Measurements from ENCODE around the gene ZNF385A.

- TF ChIP-seq, protein P1, sequence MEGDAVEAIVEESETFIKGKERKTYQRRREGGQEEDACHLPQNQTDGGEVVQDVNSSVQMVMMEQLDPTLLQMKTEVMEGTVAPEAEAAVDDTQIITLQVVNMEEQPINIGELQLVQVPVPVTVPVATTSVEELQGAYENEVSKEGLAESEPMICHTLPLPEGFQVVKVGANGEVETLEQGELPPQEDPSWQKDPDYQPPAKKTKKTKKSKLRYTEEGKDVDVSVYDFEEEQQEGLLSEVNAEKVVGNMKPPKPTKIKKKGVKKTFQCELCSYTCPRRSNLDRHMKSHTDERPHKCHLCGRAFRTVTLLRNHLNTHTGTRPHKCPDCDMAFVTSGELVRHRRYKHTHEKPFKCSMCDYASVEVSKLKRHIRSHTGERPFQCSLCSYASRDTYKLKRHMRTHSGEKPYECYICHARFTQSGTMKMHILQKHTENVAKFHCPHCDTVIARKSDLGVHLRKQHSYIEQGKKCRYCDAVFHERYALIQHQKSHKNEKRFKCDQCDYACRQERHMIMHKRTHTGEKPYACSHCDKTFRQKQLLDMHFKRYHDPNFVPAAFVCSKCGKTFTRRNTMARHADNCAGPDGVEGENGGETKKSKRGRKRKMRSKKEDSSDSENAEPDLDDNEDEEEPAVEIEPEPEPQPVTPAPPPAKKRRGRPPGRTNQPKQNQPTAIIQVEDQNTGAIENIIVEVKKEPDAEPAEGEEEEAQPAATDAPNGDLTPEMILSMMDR (IDR thresholded peaks at IDR 0.05) = no peak
- TF ChIP-seq REST (IDR thresholded peaks at IDR 0.05; ENCODE audit: insufficient read depth in 1 of 2, low read depth in 2 of 2, low read length in 1 of 2) (no peak), SIN3A (IDR thresholded peaks at IDR 0.05; ENCODE audit: borderline replicate concordance, insufficient read depth, low read depth, low read length) (no peak)
Observed at GRCh38 chr12:54421175-54421878, 36.8 kb upstream of the ZNF385A start.

Measured in Panc1 (cell line).